ENCODE results near the gene ACSS1.

The ACSS1 gene

GRCh38 chr20:25031241-25031640, 26.7 kb downstream of the ACSS1 start:
- no peaks in the 10 kb centered on the region for H3K36me3 ChIP-seq (ENCODE audit: insufficient read depth, low read length)
- no peak overlapping the region for H3K4me2 ChIP-seq (ENCODE audit: low read length)
- no peak overlapping the region for H3K4me3 ChIP-seq (ENCODE audit: low read length)
- peaks cover 38% of the 10 kb centered on the region for H3K27me3 ChIP-seq (ENCODE audit: control insufficient read depth, insufficient read depth, low read length)
- H3K9me3 ChIP-seq (replicated peaks; ENCODE audit: low read length), result no peaks in the 10 kb centered on the region
- H3K9ac ChIP-seq (ENCODE audit: low read depth, low read length), result no peak overlapping the region
- H3K4me1 ChIP-seq (ENCODE audit: control insufficient read depth, insufficient read depth, low read length), result no peaks in the 10 kb centered on the region

GRCh38 chr20:25030649-25031207, 27.2 kb downstream of the ACSS1 start:
- peaks cover 40% of the 10 kb centered on the region for H3K27me3 ChIP-seq (ENCODE audit: control insufficient read depth, insufficient read depth, low read length)
- H3K4me3 ChIP-seq (ENCODE audit: low read length), result no peak overlapping the region
- no peaks in the 10 kb centered on the region for H3K9me3 ChIP-seq (replicated peaks; ENCODE audit: low read length)
- H3K4me1 ChIP-seq (ENCODE audit: control insufficient read depth, insufficient read depth, low read length), result no peaks in the 10 kb centered on the region
- H3K36me3 ChIP-seq (ENCODE audit: insufficient read depth, low read length), result no peaks in the 10 kb centered on the region
- H3K9ac ChIP-seq (ENCODE audit: low read depth, low read length), result no peak overlapping the region
- no peak overlapping the region for H3K4me2 ChIP-seq (ENCODE audit: low read length)

GRCh38 chr20:25030007-25030648, 27.8 kb downstream of the ACSS1 start:
- Histone ChIP-seq H3K27me3 (ENCODE audit: control insufficient read depth, insufficient read depth, low read length) (peaks cover 41% of the 10 kb centered on the region), H3K9me3 (replicated peaks; ENCODE audit: low read length) (no peaks in the 10 kb centered on the region), H3K4me3 (ENCODE audit: low read length) (no peak overlapping the region), H3K9ac (ENCODE audit: low read depth, low read length) (no peak overlapping the region), H3K4me1 (ENCODE audit: control insufficient read depth, insufficient read depth, low read length) (no peaks in the 10 kb centered on the region), H3K36me3 (ENCODE audit: insufficient read depth, low read length) (no peaks in the 10 kb centered on the region), H3K4me2 (ENCODE audit: low read length) (no peak overlapping the region)

- no peak overlapping the region for H3K9ac ChIP-seq (ENCODE audit: low read depth, low read length)
- no peaks in the 10 kb centered on the region for H3K9me3 ChIP-seq (replicated peaks; ENCODE audit: low read length)
- no peak overlapping the region for H3K4me2 ChIP-seq (ENCODE audit: low read length)
- peaks cover 23% of the 10 kb centered on the region for H3K27me3 ChIP-seq (ENCODE audit: control insufficient read depth, insufficient read depth, low read length)
- no peaks in the 10 kb centered on the region for H3K36me3 ChIP-seq (ENCODE audit: insufficient read depth, low read length)
- no peak overlapping the region for H3K4me3 ChIP-seq (ENCODE audit: low read length)
- no peaks in the 10 kb centered on the region for H3K4me1 ChIP-seq (ENCODE audit: control insufficient read depth, insufficient read depth, low read length)
These were observed 31.8 kb downstream of the ACSS1 start for GRCh38 chr20:25025986-25026605.

- no peak overlapping the region for H3K9ac ChIP-seq (ENCODE audit: low read depth, low read length)
- no peaks in the 10 kb centered on the region for H3K36me3 ChIP-seq (ENCODE audit: insufficient read depth, low read length)
- H3K4me3 ChIP-seq (ENCODE audit: low read length), result no peak overlapping the region
- H3K27me3 ChIP-seq (ENCODE audit: control insufficient read depth, insufficient read depth, low read length), result peaks cover 21% of the 10 kb centered on the region
- no peak overlapping the region for H3K4me2 ChIP-seq (ENCODE audit: low read length)
- no peaks in the 10 kb centered on the region for H3K4me1 ChIP-seq (ENCODE audit: control insufficient read depth, insufficient read depth, low read length)
- no peaks in the 10 kb centered on the region for H3K9me3 ChIP-seq (replicated peaks; ENCODE audit: low read length)
These were observed 32.7 kb downstream of the ACSS1 start for GRCh38 chr20:25025091-25025861.

- H3K4me3 ChIP-seq (ENCODE audit: low read length), result no peak overlapping the region
- H3K36me3 ChIP-seq (ENCODE audit: insufficient read depth, low read length), result no peaks in the 10 kb centered on the region
- no peak overlapping the region for H3K9ac ChIP-seq (ENCODE audit: low read depth, low read length)
- H3K4me2 ChIP-seq (ENCODE audit: low read length), result no peak overlapping the region
- H3K9me3 ChIP-seq (replicated peaks; ENCODE audit: low read length), result no peaks in the 10 kb centered on the region
- no peaks in the 10 kb centered on the region for H3K4me1 ChIP-seq (ENCODE audit: control insufficient read depth, insufficient read depth, low read length)
- H3K27me3 ChIP-seq (ENCODE audit: control insufficient read depth, insufficient read depth, low read length), result peaks cover 16% of the 10 kb centered on the region
These were observed 33.8 kb downstream of the ACSS1 start for GRCh38 chr20:25024171-25024570.

- Histone ChIP-seq H3K4me1 (ENCODE audit: control insufficient read depth, insufficient read depth, low read length) (no peaks in the 10 kb centered on the region), H3K9me3 (replicated peaks; ENCODE audit: low read length) (no peaks in the 10 kb centered on the region), H3K4me3 (ENCODE audit: low read length) (no peak overlapping the region), H3K27me3 (ENCODE audit: control insufficient read depth, insufficient read depth, low read length) (peaks cover 16% of the 10 kb centered on the region), H3K36me3 (ENCODE audit: insufficient read depth, low read length) (no peaks in the 10 kb centered on the region), H3K4me2 (ENCODE audit: low read length) (no peak overlapping the region), H3K9ac (ENCODE audit: low read depth, low read length) (no peak overlapping the region)
These were observed 34.6 kb downstream of the ACSS1 start for GRCh38 chr20:25023356-25023755.

- Histone ChIP-seq H3K36me3 (ENCODE audit: insufficient read depth, low read length) (no peaks in the 10 kb centered on the region), H3K4me3 (ENCODE audit: low read length) (no peak overlapping the region), H3K27me3 (ENCODE audit: control insufficient read depth, insufficient read depth, low read length) (peaks cover 16% of the 10 kb centered on the region), H3K9ac (ENCODE audit: low read depth, low read length) (no peak overlapping the region), H3K4me2 (ENCODE audit: low read length) (no peak overlapping the region), H3K9me3 (replicated peaks; ENCODE audit: low read length) (no peaks in the 10 kb centered on the region), H3K4me1 (ENCODE audit: control insufficient read depth, insufficient read depth, low read length) (no peaks in the 10 kb centered on the region)
These were observed 35.3 kb downstream of the ACSS1 start for GRCh38 chr20:25022680-25023079.

GRCh38 chr20:25021336-25021735, 36.6 kb downstream of the ACSS1 start:
- H3K9ac ChIP-seq (ENCODE audit: low read depth, low read length), result no peak overlapping the region
- H3K36me3 ChIP-seq (ENCODE audit: insufficient read depth, low read length), result no peaks in the 10 kb centered on the region
- no peak overlapping the region for H3K4me3 ChIP-seq (ENCODE audit: low read length)
- peaks cover 13% of the 10 kb centered on the region for H3K27me3 ChIP-seq (ENCODE audit: control insufficient read depth, insufficient read depth, low read length)
- no peaks in the 10 kb centered on the region for H3K4me1 ChIP-seq (ENCODE audit: control insufficient read depth, insufficient read depth, low read length)
- H3K9me3 ChIP-seq (replicated peaks; ENCODE audit: low read length), result no peaks in the 10 kb centered on the region
- no peak overlapping the region for H3K4me2 ChIP-seq (ENCODE audit: low read length)

GRCh38 chr20:25020901-25021301, 37.0 kb downstream of the ACSS1 start:
- Histone ChIP-seq H3K4me2 (ENCODE audit: low read length) (no peak overlapping the region), H3K4me1 (ENCODE audit: control insufficient read depth, insufficient read depth, low read length) (no peaks in the 10 kb centered on the region), H3K4me3 (ENCODE audit: low read length) (no peak overlapping the region), H3K36me3 (ENCODE audit: insufficient read depth, low read length) (no peaks in the 10 kb centered on the region), H3K27me3 (ENCODE audit: control insufficient read depth, insufficient read depth, low read length) (peaks cover 9% of the 10 kb centered on the region), H3K9me3 (replicated peaks; ENCODE audit: low read length) (no peaks in the 10 kb centered on the region), H3K9ac (ENCODE audit: low read depth, low read length) (no peak overlapping the region)

- no peak overlapping the region for H3K4me2 ChIP-seq (ENCODE audit: low read length)
These were observed 37.6 kb downstream of the ACSS1 start for GRCh38 chr20:25020345-25020744.

More at GRCh38 chr20:25020345-25020744, 37.6 kb downstream of the ACSS1 start:
- no peaks in the 10 kb centered on the region for H3K9me3 ChIP-seq (replicated peaks; ENCODE audit: low read length)
- no peaks in the 10 kb centered on the region for H3K4me1 ChIP-seq (ENCODE audit: control insufficient read depth, insufficient read depth, low read length)
- no peak overlapping the region for H3K4me3 ChIP-seq (ENCODE audit: low read length)
- peaks cover 5% of the 10 kb centered on the region for H3K27me3 ChIP-seq (ENCODE audit: control insufficient read depth, insufficient read depth, low read length)
- no peak overlapping the region for H3K9ac ChIP-seq (ENCODE audit: low read depth, low read length)
- no peaks in the 10 kb centered on the region for H3K36me3 ChIP-seq (ENCODE audit: insufficient read depth, low read length)

Data from skeletal muscle satellite cell (primary cell).